Kidney epithelial cell (primary cell): ENCODE results near the gene MACROD2. TPM values are rescaled to one million over a fixed set of nuclear protein-coding genes. Genes with fewer than 3 reads are reported as not detected.

Experiments used
- DNase-seq: peaks from one replicate; pipeline ENCODE4 v3.0.0-alpha.2; 2010; ENCODE audit warnings: low read depth
- H3K27me3 ChIP-seq: 2 replicates; pipeline ENCODE4 v1.6.0; 2011; ENCODE audit warnings: low read length; ENCODE audit not compliant: control insufficient read depth, insufficient read depth
- H3K36me3 ChIP-seq: 2 replicates; pipeline ENCODE4 v1.5.1; 2011; ENCODE audit warnings: low read length; ENCODE audit not compliant: control insufficient read depth, insufficient read depth
- H3K4me3 ChIP-seq: 2 replicates; pipeline ENCODE4 v1.5.1; 2011; ENCODE audit warnings: low read depth, mild to moderate bottlenecking, control low read depth, low read length
- total RNA-seq: library from RNA; depleted of rRNA; stranded (reverse); fragments of >200 nt; gene quantifications from 2 replicates; pipeline ENCODE4 v1.2.3, GENCODE V29; 2015
- TF ChIP-seq, protein P1 (sequence below): IDR thresholded peaks from 2 replicates; pipeline ENCODE4 v1.5.1; 2011; ENCODE audit warnings: mild to moderate bottlenecking, moderate library complexity, low read length, control low read depth, inconsistent platforms; ENCODE audit not compliant: insufficient read depth, poor library complexity, severe bottlenecking

MACROD2 gene
- total RNA-seq, 1 donor from 2014 or later: 0.79 TPM

DNA sequence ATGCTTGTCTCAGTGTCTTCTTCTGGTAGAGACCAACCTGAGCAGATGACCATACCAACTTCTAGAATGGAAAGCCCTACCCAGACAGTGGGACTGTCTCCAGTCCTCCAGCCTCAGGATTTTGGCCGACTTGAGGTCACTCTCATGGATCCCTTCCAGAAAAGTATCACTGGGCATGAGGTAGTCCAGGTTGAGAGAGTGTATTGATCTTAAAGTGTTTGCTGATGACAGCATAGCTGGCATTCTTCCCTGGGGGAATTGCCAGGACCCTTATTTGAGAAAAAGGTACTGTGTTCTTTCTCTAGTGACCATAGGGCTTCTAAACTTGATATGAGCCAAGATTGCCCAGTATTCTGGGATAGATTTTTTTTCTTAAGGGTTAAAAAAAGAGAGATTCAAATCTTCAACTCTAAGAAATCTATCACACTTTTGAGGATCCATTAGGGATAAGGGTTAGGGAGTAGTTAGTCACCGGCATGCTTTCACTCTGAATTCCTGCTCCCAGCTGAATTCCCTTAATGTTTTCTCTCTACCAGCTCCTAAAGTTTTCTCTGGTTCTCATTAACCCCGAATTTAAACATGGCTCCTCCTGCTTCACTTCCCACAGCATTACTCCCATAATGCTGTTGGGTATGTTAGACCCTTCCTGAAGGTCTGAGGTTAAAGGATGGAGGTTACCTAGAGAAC is 415.7 kb downstream of the MACROD2 start:
- Histone ChIP-seq H3K36me3 (no peaks in the 10 kb centered on the region), H3K27me3 (no peaks in the 10 kb centered on the region), H3K4me3 (no peak overlapping the region)
- no peak for DNase-seq
- TF ChIP-seq, protein P1, sequence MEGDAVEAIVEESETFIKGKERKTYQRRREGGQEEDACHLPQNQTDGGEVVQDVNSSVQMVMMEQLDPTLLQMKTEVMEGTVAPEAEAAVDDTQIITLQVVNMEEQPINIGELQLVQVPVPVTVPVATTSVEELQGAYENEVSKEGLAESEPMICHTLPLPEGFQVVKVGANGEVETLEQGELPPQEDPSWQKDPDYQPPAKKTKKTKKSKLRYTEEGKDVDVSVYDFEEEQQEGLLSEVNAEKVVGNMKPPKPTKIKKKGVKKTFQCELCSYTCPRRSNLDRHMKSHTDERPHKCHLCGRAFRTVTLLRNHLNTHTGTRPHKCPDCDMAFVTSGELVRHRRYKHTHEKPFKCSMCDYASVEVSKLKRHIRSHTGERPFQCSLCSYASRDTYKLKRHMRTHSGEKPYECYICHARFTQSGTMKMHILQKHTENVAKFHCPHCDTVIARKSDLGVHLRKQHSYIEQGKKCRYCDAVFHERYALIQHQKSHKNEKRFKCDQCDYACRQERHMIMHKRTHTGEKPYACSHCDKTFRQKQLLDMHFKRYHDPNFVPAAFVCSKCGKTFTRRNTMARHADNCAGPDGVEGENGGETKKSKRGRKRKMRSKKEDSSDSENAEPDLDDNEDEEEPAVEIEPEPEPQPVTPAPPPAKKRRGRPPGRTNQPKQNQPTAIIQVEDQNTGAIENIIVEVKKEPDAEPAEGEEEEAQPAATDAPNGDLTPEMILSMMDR: no peak

DNA sequence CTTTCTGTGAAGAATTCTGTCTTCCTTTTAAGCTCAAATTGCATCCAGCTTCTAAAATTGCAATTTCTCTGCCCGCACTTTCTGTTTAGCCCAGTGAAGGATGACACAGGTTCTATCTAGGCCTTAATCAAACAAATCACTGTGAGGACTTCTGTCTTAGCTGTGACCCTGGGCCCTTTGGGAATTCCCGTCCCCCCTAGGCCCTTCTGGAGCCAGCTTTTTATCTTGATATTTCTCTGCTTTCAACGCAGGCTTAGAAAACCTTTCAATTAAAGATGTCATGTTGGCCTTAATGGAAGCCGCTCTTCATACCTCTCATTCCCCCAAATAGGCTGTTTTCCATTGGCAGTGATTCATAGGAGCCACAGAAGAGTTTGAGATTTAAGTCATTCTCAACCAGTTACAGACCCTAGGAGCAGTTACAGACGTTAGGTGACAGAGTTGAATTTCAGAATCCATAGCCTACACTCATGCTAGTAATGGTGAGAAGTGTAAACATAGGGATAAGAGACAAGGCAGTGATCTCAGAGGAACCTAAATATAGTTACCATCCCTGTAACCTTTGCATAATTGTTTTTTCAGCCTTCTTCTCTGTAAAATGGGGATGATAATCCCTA is 416.9 kb downstream of the MACROD2 start:
- H3K4me3 ChIP-seq: no peak overlapping the region
- TF ChIP-seq, protein P1: no peak
- H3K36me3 ChIP-seq: no peaks in the 10 kb centered on the region
- no peaks in the 10 kb centered on the region for H3K27me3 ChIP-seq
- DNase-seq: no peak

DNA sequence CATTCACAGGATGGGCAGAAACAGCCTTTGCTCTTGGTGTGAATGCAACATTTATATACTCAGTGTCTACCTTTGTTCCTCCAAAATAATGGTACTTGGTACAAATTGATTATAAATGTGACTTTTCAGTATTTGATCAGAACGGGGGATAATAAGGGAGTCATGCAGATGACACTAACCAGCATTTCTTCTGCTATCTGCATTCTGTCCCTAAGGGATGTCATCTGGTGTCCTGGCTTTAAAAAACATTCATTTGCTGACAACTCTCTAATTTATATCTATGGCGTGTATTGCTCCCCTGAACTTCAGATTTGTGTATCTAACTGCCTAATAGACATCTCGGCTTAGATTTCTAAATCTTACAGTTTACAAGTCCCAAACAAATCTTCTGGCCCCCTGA is 418.5 kb downstream of the MACROD2 start:
- TF ChIP-seq, protein P1: no peak
- no peaks in the 10 kb centered on the region for H3K27me3 ChIP-seq
- no peak for DNase-seq
- no peak overlapping the region for H3K4me3 ChIP-seq
- no peaks in the 10 kb centered on the region for H3K36me3 ChIP-seq

DNA sequence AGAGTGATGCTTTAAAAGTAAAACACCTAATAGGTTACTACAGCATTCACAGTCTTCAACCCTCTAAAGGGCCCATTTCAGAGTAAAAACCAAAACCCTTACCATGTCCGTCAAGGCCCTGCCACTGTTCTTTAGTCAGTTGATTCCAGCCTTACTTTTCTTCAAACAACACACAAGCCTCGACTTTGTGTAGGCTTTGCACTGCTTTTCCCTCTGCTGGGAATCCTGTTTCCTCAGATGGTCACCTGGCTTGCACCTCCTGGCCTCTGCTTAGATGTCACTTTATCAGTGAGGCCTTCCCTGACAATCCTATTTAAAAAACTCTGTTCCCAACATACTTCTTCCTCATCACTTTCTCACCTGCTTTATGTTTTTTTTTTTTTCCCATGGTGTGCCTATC is 419.2 kb downstream of the MACROD2 start:
- no peak for DNase-seq
- TF ChIP-seq, protein P1: no peak
- Histone ChIP-seq H3K27me3 (no peaks in the 10 kb centered on the region), H3K4me3 (no peak overlapping the region), H3K36me3 (no peaks in the 10 kb centered on the region)

DNA sequence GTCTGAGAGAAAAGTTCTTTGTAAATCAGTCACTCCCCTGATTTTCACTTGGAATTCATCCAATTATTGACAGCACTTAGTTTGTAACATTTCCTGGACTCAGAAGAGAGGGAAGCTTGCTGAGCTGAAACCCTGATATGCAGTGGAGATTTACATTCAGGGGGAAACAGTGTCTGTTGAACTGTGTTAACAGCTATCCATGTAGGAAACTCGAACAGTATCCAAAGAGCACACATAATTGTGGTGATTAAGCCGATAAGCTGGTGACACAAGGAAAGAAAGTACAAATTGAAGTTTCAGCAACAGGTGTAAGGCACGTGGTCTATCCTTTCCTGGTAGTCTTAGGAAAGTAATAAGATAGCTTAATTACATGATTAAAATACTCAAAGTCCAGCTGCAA is 420.2 kb downstream of the MACROD2 start:
- Histone ChIP-seq H3K36me3 (no peaks in the 10 kb centered on the region), H3K4me3 (no peak overlapping the region), H3K27me3 (no peaks in the 10 kb centered on the region)
- no peak for DNase-seq
- TF ChIP-seq, protein P1: no peak

DNA sequence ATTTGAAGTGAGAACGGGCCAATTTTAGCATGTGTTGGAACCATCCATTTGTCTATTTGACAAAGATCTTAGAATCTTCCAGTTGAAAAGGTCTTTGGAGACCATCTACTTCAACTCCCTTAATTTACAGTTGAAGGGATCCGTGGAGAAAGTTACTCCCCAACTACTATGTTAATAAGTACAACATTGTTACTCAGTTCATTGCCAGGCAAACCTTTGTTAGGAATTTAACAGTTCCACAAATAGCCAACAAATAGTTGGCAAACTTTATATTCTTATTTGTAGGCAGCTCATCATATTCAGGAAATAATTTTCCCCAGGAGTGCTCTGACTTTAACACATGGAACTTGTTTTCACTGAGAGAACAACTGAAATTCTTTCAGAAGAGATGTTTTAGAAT is 423.1 kb downstream of the MACROD2 start:
- TF ChIP-seq, protein P1: no peak
- DNase-seq: no peak
- no peaks in the 10 kb centered on the region for H3K36me3 ChIP-seq
- no peak overlapping the region for H3K4me3 ChIP-seq
- H3K27me3 ChIP-seq: no peaks in the 10 kb centered on the region
